ENCODE data around the gene DCTN2. TPM values are rescaled to one million over a fixed set of nuclear protein-coding genes. Genes with fewer than 3 reads are reported as not detected.

Gene DCTN2
- total and polyA plus RNA-seq, 2 experiments from 2014 or later: 144 to 202 TPM

- Histone ChIP-seq H3F3A (ENCODE audit: insufficient read depth) (peaks cover 15% of the 10 kb centered on the region), H3K4me2 (ENCODE audit: unreplicated experiment) (no peak overlapping the region), H3K9ac (no peak overlapping the region), H3K4me3 (no peak overlapping the region), H3K27ac (no peak overlapping the region), H3K9me3 (ENCODE audit: low read depth) (no peaks in the 10 kb centered on the region), H3K27me3 (replicated peaks; ENCODE audit: insufficient read depth) (no peaks in the 10 kb centered on the region), H3K4me1 (ENCODE audit: insufficient read depth) (no peaks in the 10 kb centered on the region), H3K36me3 (ENCODE audit: low read depth) (peaks cover 56% of the 10 kb centered on the region), H3K79me2 (ENCODE audit: insufficient read depth) (peaks cover 36% of the 10 kb centered on the region), H2AFZ (no peak overlapping the region), H3K9me2 (ENCODE audit: insufficient read depth) (no peaks in the 10 kb centered on the region), H4K20me1 (ENCODE audit: insufficient read depth) (no peaks in the 10 kb centered on the region)
- WGBS, 2 experiments (ENCODE audit: low coverage in 1 of 2, low lambda C conversion rate in 2 of 2, missing lambda C conversion rate in 2 of 2): 79 to 82% methylated on average over 6 of the region's 6 CpGs
- DNase-seq: no peak
- in situ Hi-C loops (cut with MboI): no loop called here
- TF ChIP-seq EZH2 (IDR thresholded peaks at IDR 0.05; ENCODE audit: insufficient read depth, poor library complexity, severe bottlenecking) (no peak), EZH2phosphoT487 (IDR thresholded peaks at IDR 0.05; ENCODE audit: insufficient read depth, low read depth) (no peak)
Measured at GRCh38 chr12:57535764-57536596, 11.0 kb downstream of the DCTN2 start.

- no peaks in the 10 kb centered on the region for H4K20me1 ChIP-seq (ENCODE audit: insufficient read depth)
- no peak overlapping the region for H3K9ac ChIP-seq
Measured at GRCh38 chr12:57534991-57535543, 11.9 kb downstream of the DCTN2 start.

GRCh38 chr12:57534250-57534649 lies 12.7 kb downstream of the DCTN2 start:
- no peak overlapping the region for H3K9ac ChIP-seq
- no peaks in the 10 kb centered on the region for H3K4me1 ChIP-seq (ENCODE audit: insufficient read depth)
- TF ChIP-seq EZH2phosphoT487 (IDR thresholded peaks at IDR 0.05; ENCODE audit: insufficient read depth, low read depth) (no peak), EZH2 (IDR thresholded peaks at IDR 0.05; ENCODE audit: insufficient read depth, poor library complexity, severe bottlenecking) (no peak)
- H2AFZ ChIP-seq: no peak overlapping the region
- DNase-seq: no peak
- no peaks in the 10 kb centered on the region for H3K27me3 ChIP-seq (replicated peaks; ENCODE audit: insufficient read depth)
- H4K20me1 ChIP-seq (ENCODE audit: insufficient read depth): no peaks in the 10 kb centered on the region
- H3K27ac ChIP-seq: no peak overlapping the region
- H3K79me2 ChIP-seq (ENCODE audit: insufficient read depth): peaks cover 20% of the 10 kb centered on the region
- H3K36me3 ChIP-seq (ENCODE audit: low read depth): peaks cover 62% of the 10 kb centered on the region
- H3K4me2 ChIP-seq (ENCODE audit: unreplicated experiment): no peak overlapping the region
- in situ Hi-C loops (cut with MboI): no loop called here
- H3K9me2 ChIP-seq (ENCODE audit: insufficient read depth): no peaks in the 10 kb centered on the region
- WGBS, 2 experiments (ENCODE audit: low coverage in 1 of 2, low lambda C conversion rate in 2 of 2, missing lambda C conversion rate in 2 of 2): 85 to 91% methylated on average over 5 of the region's 5 CpGs
- H3K4me3 ChIP-seq: no peak overlapping the region
- H3F3A ChIP-seq (ENCODE audit: insufficient read depth): peaks cover 28% of the 10 kb centered on the region
- H3K9me3 ChIP-seq (ENCODE audit: low read depth): no peaks in the 10 kb centered on the region

More at GRCh38 chr12:57534991-57535543, 11.9 kb downstream of the DCTN2 start:
- Histone ChIP-seq H3K9me2 (ENCODE audit: insufficient read depth) (no peaks in the 10 kb centered on the region), H3K4me2 (ENCODE audit: unreplicated experiment) (no peak overlapping the region), H3K27ac (no peak overlapping the region), H3K4me3 (no peak overlapping the region), H3F3A (ENCODE audit: insufficient read depth) (peaks cover 24% of the 10 kb centered on the region), H3K27me3 (replicated peaks; ENCODE audit: insufficient read depth) (no peaks in the 10 kb centered on the region), H3K79me2 (ENCODE audit: insufficient read depth) (peaks cover 28% of the 10 kb centered on the region), H3K4me1 (ENCODE audit: insufficient read depth) (no peaks in the 10 kb centered on the region), H2AFZ (no peak overlapping the region), H3K36me3 (ENCODE audit: low read depth) (peaks cover 61% of the 10 kb centered on the region), H3K9me3 (ENCODE audit: low read depth) (no peaks in the 10 kb centered on the region)
- in situ Hi-C loops (cut with MboI): no loop called here
- TF ChIP-seq EZH2 (IDR thresholded peaks at IDR 0.05; ENCODE audit: insufficient read depth, poor library complexity, severe bottlenecking) (no peak), EZH2phosphoT487 (IDR thresholded peaks at IDR 0.05; ENCODE audit: insufficient read depth, low read depth) (no peak)
- 100% methylated on average over 3 of the region's 3 CpGs for WGBS, 2 experiments (ENCODE audit: low coverage in 1 of 2, low lambda C conversion rate in 2 of 2, missing lambda C conversion rate in 2 of 2)
- DNase-seq: no peak

GRCh38 chr12:57533108-57533507 lies 13.9 kb downstream of the DCTN2 start:
- Histone ChIP-seq H3K9ac (no peak overlapping the region), H3K4me2 (ENCODE audit: unreplicated experiment) (no peak overlapping the region), H3F3A (ENCODE audit: insufficient read depth) (peaks cover 35% of the 10 kb centered on the region), H3K9me2 (ENCODE audit: insufficient read depth) (no peaks in the 10 kb centered on the region), H3K36me3 (ENCODE audit: low read depth) (peaks cover 61% of the 10 kb centered on the region), H3K27ac (no peak overlapping the region), H3K27me3 (replicated peaks; ENCODE audit: insufficient read depth) (no peaks in the 10 kb centered on the region), H3K9me3 (ENCODE audit: low read depth) (no peaks in the 10 kb centered on the region), H3K79me2 (ENCODE audit: insufficient read depth) (peaks cover 19% of the 10 kb centered on the region), H2AFZ (no peak overlapping the region), H3K4me1 (ENCODE audit: insufficient read depth) (no peaks in the 10 kb centered on the region), H3K4me3 (no peak overlapping the region), H4K20me1 (ENCODE audit: insufficient read depth) (no peaks in the 10 kb centered on the region)
- in situ Hi-C loops (cut with MboI): no loop called here
- no peak for DNase-seq
- TF ChIP-seq EZH2phosphoT487 (IDR thresholded peaks at IDR 0.05; ENCODE audit: insufficient read depth, low read depth) (no peak), EZH2 (IDR thresholded peaks at IDR 0.05; ENCODE audit: insufficient read depth, poor library complexity, severe bottlenecking) (no peak)
- 86 to 89% methylated on average over 8 of the region's 8 CpGs for WGBS, 2 experiments (ENCODE audit: low coverage in 1 of 2, low lambda C conversion rate in 2 of 2, missing lambda C conversion rate in 2 of 2)
